PC-9 (cell line): ENCODE measurements around the gene DPH6. TPM values are rescaled to one million over a fixed set of nuclear protein-coding genes. Genes with fewer than 3 reads are reported as not detected.

Source experiments
- BruUV-seq: library from RNA; stranded (reverse); fragments of 400-500 nt; replicated peaks from 2 replicates; lab custom pipeline; 2021; lab: Mats Ljungman, UMichigan
- CTCF ChIA-PET: fragments of 300-600 bp; sonication (Branson Sonifier 250); formaldehyde crosslinking; loops from one replicate; lab custom pipeline; 2022; ENCODE audit warnings: antibody characterized with exemption; lab: Charles Lee
- POLR2A ChIA-PET: fragments of 300-600 bp; sonication (Branson Sonifier 250); formaldehyde crosslinking; loops from one replicate; lab custom pipeline; 2022; ENCODE audit warnings: antibody characterized with exemption; ENCODE audit not compliant: unreplicated experiment; lab: Charles Lee
- DNase-seq, 2 experiments: peaks; one replicate each; pipeline versions ENCODE4 v3.0.0 to v3.0.0-alpha.2; 2015 to 2022; ENCODE audit warnings: mixed read lengths in 1 of 2
- H2AFZ ChIP-seq: fragments of 200-600 bp; sonication (generic); 2 replicates; pipeline ENCODE4 v1.8.1; 2017; ENCODE audit warnings: antibody characterized with exemption
- H3F3A ChIP-seq: fragments of 200-600 bp; sonication (generic); 2 replicates; pipeline ENCODE4 v1.8.1; 2017; ENCODE audit warnings: antibody characterized with exemption, mild to moderate bottlenecking, low read depth; ENCODE audit not compliant: insufficient read depth
- H3K27ac ChIP-seq: fragments of 200-600 bp; sonication (generic); 2 replicates; pipeline ENCODE4 v1.6.1; 2016; ENCODE audit warnings: mixed run types
- H3K27me3 ChIP-seq: fragments of 200-600 bp; sonication (generic); 2 replicates; pipeline ENCODE4 v1.6.1; 2016; ENCODE audit warnings: low read depth, mixed run types; ENCODE audit not compliant: insufficient read depth
- H3K36me3 ChIP-seq: fragments of 200-600 bp; sonication (generic); 2 replicates; pipeline ENCODE4 v1.6.1; 2016; ENCODE audit warnings: low read depth, mixed run types
- H3K4me1 ChIP-seq: fragments of 200-600 bp; sonication (generic); replicated peaks from 2 replicates; pipeline ENCODE4 v1.6.1; 2016; ENCODE audit warnings: mixed run types; ENCODE audit not compliant: insufficient read depth
- H3K4me2 ChIP-seq: fragments of 200-600 bp; sonication (generic); 2 replicates; pipeline ENCODE4 v1.6.1; 2017; ENCODE audit warnings: mixed run types
- H3K4me3 ChIP-seq: fragments of 200-600 bp; sonication (generic); 2 replicates; pipeline ENCODE4 v1.6.1; 2016; ENCODE audit warnings: mixed run types
- H3K79me2 ChIP-seq: fragments of 200-600 bp; sonication (generic); 2 replicates; pipeline ENCODE4 v1.6.1; 2017; ENCODE audit warnings: low read depth, mixed run types
- H3K9me2 ChIP-seq: fragments of 200-600 bp; sonication (generic); 2 replicates; pipeline ENCODE4 v1.8.1; 2017; ENCODE audit warnings: mild to moderate bottlenecking; ENCODE audit not compliant: insufficient read depth
- H3K9me3 ChIP-seq: fragments of 200-600 bp; sonication (generic); 2 replicates; pipeline ENCODE4 v1.8.1; 2016; ENCODE audit warnings: low read depth; ENCODE audit not compliant: insufficient read depth
- H4K20me1 ChIP-seq: fragments of 200-600 bp; sonication (generic); 2 replicates; pipeline ENCODE4 v1.8.1; 2017; ENCODE audit not compliant: insufficient read depth
- CTCF ChIP-seq: fragments of 200-600 bp; sonication (generic); conservative IDR thresholded peaks from 2 replicates; pipeline ENCODE4 v1.6.1; 2017; ENCODE audit warnings: mixed run types, antibody characterized with exemption, mild to moderate bottlenecking, moderate library complexity
- EZH2 ChIP-seq: fragments of 200-600 bp; sonication (generic); IDR thresholded peaks from 2 replicates; pipeline ENCODE4 v1.8.0; 2017; ENCODE audit warnings: antibody characterized with exemption, low read depth
- intact Hi-C: fragments of 100-400 bp; cut with micrococcal nuclease; formaldehyde crosslinking; loops from one replicate; pipeline ENCODE4 v1.10.0; 2022; ENCODE audit not compliant: unreplicated experiment
- total RNA-seq: library from RNA; stranded (reverse); gene quantifications from 2 replicates; pipeline ENCODE4 v1.2.3, GENCODE V29; 2021

The DPH6 gene
- total RNA-seq, 1 experiment from 2014 or later = 14.8 TPM

- Histone ChIP-seq H3K27ac (no peak overlapping the region), H2AFZ (no peak overlapping the region), H3K79me2 (no peaks in the 10 kb centered on the region), H4K20me1 (no peaks in the 10 kb centered on the region), H3K4me2 (no peak overlapping the region), H3K36me3 (no peaks in the 10 kb centered on the region), H3F3A (no peaks in the 10 kb centered on the region), H3K9me2 (no peaks in the 10 kb centered on the region), H3K9me3 (no peaks in the 10 kb centered on the region), H3K4me1 (peaks cover 8% of the 10 kb centered on the region; the same call in 1 of the 2 replicates), H3K4me3 (no peak overlapping the region), H3K27me3 (no peaks in the 10 kb centered on the region)
- POLR2A ChIA-PET = no interaction called here
- CTCF ChIA-PET = no interaction called here
- intact Hi-C loops = no loop called here
- no peak for DNase-seq
- no TSS peak for BruUV-seq
- TF ChIP-seq EZH2 (no peak), CTCF (no peak)
Observed at GRCh38 chr15:35559683-35560082, 13.7 kb upstream of the DPH6 start.

- H3K4me2 ChIP-seq = no peak overlapping the region
- H3K79me2 ChIP-seq = no peaks in the 10 kb centered on the region
- DNase-seq = peak; percentile 9 to 54
- no peak for TF ChIP-seq CTCF
- TF ChIP-seq EZH2 = no peak
- ChIA-PET CTCF (no interaction called here), POLR2A (no interaction called here)
- intact Hi-C loops = no loop called here
- H4K20me1 ChIP-seq = no peaks in the 10 kb centered on the region
- no peaks in the 10 kb centered on the region for H3F3A ChIP-seq
- no peaks in the 10 kb centered on the region for H3K9me2 ChIP-seq
- H3K4me3 ChIP-seq = no peak overlapping the region
- no peaks in the 10 kb centered on the region for H3K36me3 ChIP-seq
- no peaks in the 10 kb centered on the region for H3K27me3 ChIP-seq
- H3K4me1 ChIP-seq = peaks cover 8% of the 10 kb centered on the region; the same call in 1 of the 2 replicates
- no peaks in the 10 kb centered on the region for H3K9me3 ChIP-seq
- H2AFZ ChIP-seq = no peak overlapping the region
- H3K27ac ChIP-seq = peak overlapping the region; percentile 33; the same call in 1 of the 2 replicates
- BruUV-seq = no TSS peak
Observed at GRCh38 chr15:35557544-35557943, 11.6 kb upstream of the DPH6 start.

- POLR2A ChIA-PET = no interaction called here
- H3K4me2 ChIP-seq = no peak overlapping the region
Observed at GRCh38 chr15:35557012-35557411, 11.0 kb upstream of the DPH6 start.

More at GRCh38 chr15:35557012-35557411, 11.0 kb upstream of the DPH6 start:
- Histone ChIP-seq H3K36me3 (no peaks in the 10 kb centered on the region), H3K9me2 (no peaks in the 10 kb centered on the region), H2AFZ (no peak overlapping the region), H3K79me2 (no peaks in the 10 kb centered on the region), H3K27ac (no peak overlapping the region), H3K4me3 (no peak overlapping the region), H3K4me1 (peaks cover 8% of the 10 kb centered on the region; the same call in 1 of the 2 replicates), H3K27me3 (no peaks in the 10 kb centered on the region), H3K9me3 (no peaks in the 10 kb centered on the region), H4K20me1 (no peaks in the 10 kb centered on the region), H3F3A (no peaks in the 10 kb centered on the region)
- no peak for DNase-seq
- TF ChIP-seq CTCF = no peak
- BruUV-seq = no TSS peak
- intact Hi-C loops = no loop called here
- CTCF ChIA-PET = no interaction called here
